M059J (cell line): Measurements from ENCODE around the gene LBP. TPM values are rescaled to one million over a fixed set of nuclear protein-coding genes. Genes with fewer than 3 reads are reported as not detected.
"Not testable (repeated sequence)": the region's sequence is repeated elsewhere in the genome, so short reads cannot be mapped to it uniquely, and the experiment has no call there.

Experiments used
- DNase-seq: peaks from one replicate; pipeline ENCODE4 v3.0.0-alpha.2; 2012; ENCODE audit warnings: low read depth
- total RNA-seq: library from RNA; depleted of rRNA; stranded (reverse); fragments of >200 nt; shearing (Covaris generic); gene quantifications from 2 replicates; pipeline ENCODE4 v1.2.3, GENCODE V29; 2014

Gene LBP
- total RNA-seq, 1 experiment from 2014 or later: 0.22 TPM

GRCh38 chr20:38350879-38351775, 4.8 kb downstream of the LBP start:
- no peak for DNase-seq

- DNase-seq: peak; percentile 32
Measured at GRCh38 chr20:38353316-38353715, 7.0 kb downstream of the LBP start.

- DNase-seq: no peak
Measured at GRCh38 chr20:38354227-38354626, 7.9 kb downstream of the LBP start.

GRCh38 chr20:38355161-38356012, 9.1 kb downstream of the LBP start:
- DNase-seq: peak; percentile 24

- peak; percentile 98 for DNase-seq
Measured at GRCh38 chr20:38357653-38358207, 11.4 kb downstream of the LBP start.

GRCh38 chr20:38358556-38358955, 12.3 kb downstream of the LBP start:
- no peak for DNase-seq

GRCh38 chr20:38363004-38363747, 16.9 kb downstream of the LBP start:
- DNase-seq: no peak

- peak; percentile 31 for DNase-seq
Measured at GRCh38 chr20:38369389-38369788, 23.1 kb downstream of the LBP start.

GRCh38 chr20:38372806-38373205, 26.5 kb downstream of the LBP start:
- no peak for DNase-seq

- no peak for DNase-seq
Measured at GRCh38 chr20:38373231-38373867, 27.1 kb downstream of the LBP start.

- no peak for DNase-seq
Measured at GRCh38 chr20:38373898-38374297, 27.6 kb downstream of the LBP start.

- no peak for DNase-seq
Measured at GRCh38 chr20:38377039-38377685, 30.9 kb downstream of the LBP start.

GRCh38 chr20:38377838-38378237, 31.6 kb downstream of the LBP start:
- DNase-seq: not testable (repeated sequence)

GRCh38 chr20:38383147-38383546, 36.9 kb downstream of the LBP start:
- no peak for DNase-seq

GRCh38 chr20:38386004-38386403, 39.7 kb downstream of the LBP start:
- no peak for DNase-seq

GRCh38 chr20:38386851-38387250, 40.6 kb downstream of the LBP start:
- DNase-seq: no peak

GRCh38 chr20:38387953-38388352, 41.7 kb downstream of the LBP start:
- DNase-seq: peak; percentile 33

- DNase-seq: peak; percentile 16
Measured at GRCh38 chr20:38392356-38392755, 46.1 kb downstream of the LBP start.

- no peak for DNase-seq
Measured at GRCh38 chr20:38393259-38393658, 47.0 kb downstream of the LBP start.

- DNase-seq: peak; percentile 77
Measured at GRCh38 chr20:38395165-38395564, 48.9 kb downstream of the LBP start.
